ENCODE results near the gene IFNA6. TPM values are rescaled to one million over a fixed set of nuclear protein-coding genes. Genes with fewer than 3 reads are reported as not detected.
A peak's percentile ranks its signal among the peaks of the same experiment; 100 is the strongest.

Gene IFNA6
- polyA plus RNA-seq, 1 donor from 2014 or later, result not detected

GRCh38 chr9:21317956-21318923 lies 32.4 kb downstream of the IFNA6 start:
- Histone ChIP-seq H3K79me2 (replicated peaks; ENCODE audit: insufficient read depth, low read length) (no peaks in the 10 kb centered on the region), H3K36me3 (ENCODE audit: insufficient read depth, low read length) (no peaks in the 10 kb centered on the region), H3K27me3 (ENCODE audit: insufficient read depth, low read depth, low read length) (no peaks in the 10 kb centered on the region), H2AFZ (ENCODE audit: low read depth, low read length) (no peak overlapping the region), H3K4me3 (ENCODE audit: low read length) (no peak overlapping the region), H3K27ac (ENCODE audit: low read length) (peak overlapping the region; percentile 43), H3K9me2 (ENCODE audit: insufficient read depth, low read length) (no peaks in the 10 kb centered on the region), H3F3A (ENCODE audit: insufficient read depth, low read length, poor library complexity, severe bottlenecking) (no peaks in the 10 kb centered on the region), H3K4me2 (ENCODE audit: low read length) (peak overlapping the region; percentile 9), H4K20me1 (ENCODE audit: insufficient read depth) (no peaks in the 10 kb centered on the region), H3K9me3 (ENCODE audit: low read length) (no peaks in the 10 kb centered on the region), H3K9ac (ENCODE audit: low read length) (no peak overlapping the region)
- no peak for TF ChIP-seq EP300 (conservative IDR thresholded peaks at IDR 0.05; ENCODE audit: poor library complexity, severe bottlenecking)
- TF ChIP-seq POLR2AphosphoS5 (IDR thresholded peaks at IDR 0.05), result peak; percentile 21
- TF ChIP-seq REST (IDR thresholded peaks at IDR 0.05; ENCODE audit: borderline replicate concordance), result no peak
- TF ChIP-seq TAF1 (IDR thresholded peaks at IDR 0.05; ENCODE audit: low read depth), result no peak
- no peak for TF ChIP-seq EZH2 (IDR thresholded peaks at IDR 0.05; ENCODE audit: borderline replicate concordance, insufficient read depth, low read length, poor library complexity, severe bottlenecking)
- peak; percentile 80 for TF ChIP-seq CTCF (IDR thresholded peaks at IDR 0.05; ENCODE audit: poor library complexity, severe bottlenecking)
- peak; percentile 76 for TF ChIP-seq RAD21 (conservative IDR thresholded peaks at IDR 0.05)
- peak; percentile 24 for TF ChIP-seq MXI1 (conservative IDR thresholded peaks at IDR 0.05; ENCODE audit: poor library complexity, severe bottlenecking)
- peak; percentile 72 for TF ChIP-seq SMC3 (conservative IDR thresholded peaks at IDR 0.05; ENCODE audit: poor library complexity)

GRCh38 chr9:21316860-21317259 lies 33.8 kb downstream of the IFNA6 start:
- Histone ChIP-seq H3K9ac (ENCODE audit: low read length) (no peak overlapping the region), H3K9me3 (ENCODE audit: low read length) (no peaks in the 10 kb centered on the region), H3K4me2 (ENCODE audit: low read length) (no peak overlapping the region), H3K79me2 (replicated peaks; ENCODE audit: insufficient read depth, low read length) (no peaks in the 10 kb centered on the region), H3K4me3 (ENCODE audit: low read length) (no peak overlapping the region), H3K27ac (ENCODE audit: low read length) (no peak overlapping the region), H3K36me3 (ENCODE audit: insufficient read depth, low read length) (no peaks in the 10 kb centered on the region), H2AFZ (ENCODE audit: low read depth, low read length) (no peak overlapping the region), H4K20me1 (ENCODE audit: insufficient read depth) (no peaks in the 10 kb centered on the region), H3F3A (ENCODE audit: insufficient read depth, low read length, poor library complexity, severe bottlenecking) (no peaks in the 10 kb centered on the region), H3K9me2 (ENCODE audit: insufficient read depth, low read length) (no peaks in the 10 kb centered on the region), H3K27me3 (ENCODE audit: insufficient read depth, low read depth, low read length) (no peaks in the 10 kb centered on the region)
- no peak for TF ChIP-seq MXI1 (conservative IDR thresholded peaks at IDR 0.05; ENCODE audit: poor library complexity, severe bottlenecking)
- TF ChIP-seq RAD21 (conservative IDR thresholded peaks at IDR 0.05), result no peak
- TF ChIP-seq REST (IDR thresholded peaks at IDR 0.05; ENCODE audit: borderline replicate concordance), result no peak
- TF ChIP-seq SMC3 (conservative IDR thresholded peaks at IDR 0.05; ENCODE audit: poor library complexity), result no peak

Measured in neural cell (in vitro differentiated cells).